Natural killer cell treated with Interleukin-12 subunit alpha and Interleukin-12 subunit beta and Interleukin-15 and Interleukin-18, amount 100 ng/mL, for 72 hours (primary cell): ENCODE results near the gene CBLN3. TPM values are rescaled to one million over a fixed set of nuclear protein-coding genes. Genes with fewer than 3 reads are reported as not detected.

ENCODE experiments used
- ATAC-seq, 2 donors: fragments of 150-1000 bp; cut with Tn5 transposase in 1 of 2; sonication (Bioruptor Pico), chemical (Tn5 transposase) in 1 of 2; 2 replicates each; pipeline ENCODE4 v1.10.0; 2021
- DNase-seq: peaks from one replicate; pipeline ENCODE4 v3.0.0; 2022; ENCODE audit warnings: low spot score
- H3K27ac Mint-ChIP-seq, 2 donors: 1 replicate in 1 of 2; 2 replicates in 1 of 2; pipeline ENCODE4 v1.8.0; 2022; ENCODE audit warnings: mixed read lengths in 2 of 2, mild to moderate bottlenecking in 1 of 2, moderate library complexity in 1 of 2
- H3K27me3 Mint-ChIP-seq, 2 donors: 1 replicate in 1 of 2; 2 replicates in 1 of 2; pipeline ENCODE4 v1.8.0; 2022; ENCODE audit warnings: mixed read lengths in 2 of 2
- H3K36me3 Mint-ChIP-seq: one replicate; pipeline ENCODE4 v1.8.0; 2022; ENCODE audit warnings: mixed read lengths
- H3K4me1 Mint-ChIP-seq, 2 donors: 1 replicate in 1 of 2; 2 replicates in 1 of 2; pipeline ENCODE4 v1.8.0; 2022; ENCODE audit warnings: low read depth in 2 of 2, mixed read lengths in 2 of 2, mild to moderate bottlenecking in 1 of 2
- H3K4me3 Mint-ChIP-seq: one replicate; pipeline ENCODE4 v1.8.0; 2022; ENCODE audit warnings: mixed read lengths
- H3K9me3 Mint-ChIP-seq: 2 replicates; pipeline ENCODE4 v1.8.0; 2022; ENCODE audit warnings: mixed read lengths
- total RNA-seq, 2 donors: library from RNA; stranded (reverse); gene quantifications; one replicate each; pipeline ENCODE4 v1.2.3, GENCODE V29; 2022

Gene CBLN3
- total RNA-seq, 2 donors from 2014 or later: 5.3 to 10.9 TPM

GRCh38 chr14:24382064-24382371, 47.5 kb downstream of the CBLN3 start:
- ATAC-seq: no peak
- H3K4me3 Mint-ChIP-seq: no peak overlapping the region
- no peaks in the 10 kb centered on the region for H3K9me3 Mint-ChIP-seq
- no peak overlapping the region for H3K27ac Mint-ChIP-seq
- H3K4me1 Mint-ChIP-seq: no peaks in the 10 kb centered on the region
- H3K27me3 Mint-ChIP-seq: peaks cover 8 to 25% of the 10 kb centered on the region in 2 donors
- DNase-seq: no peak
- no peaks in the 10 kb centered on the region for H3K36me3 Mint-ChIP-seq

- Mint-ChIP-seq H3K27me3 (peaks cover 8 to 25% of the 10 kb centered on the region in 2 donors), H3K9me3 (no peaks in the 10 kb centered on the region), H3K36me3 (no peaks in the 10 kb centered on the region), H3K4me1 (no peaks in the 10 kb centered on the region), H3K27ac (no peak overlapping the region), H3K4me3 (no peak overlapping the region)
- no peak for DNase-seq
- peak in 1 of 2 donors; percentile 41 for ATAC-seq
Measured at GRCh38 chr14:24381363-24382063, 48.0 kb downstream of the CBLN3 start.

- no peaks in the 10 kb centered on the region for H3K36me3 Mint-ChIP-seq
- peaks cover 5 to 18% of the 10 kb centered on the region in 2 donors for H3K27me3 Mint-ChIP-seq
- no peak overlapping the region for H3K4me3 Mint-ChIP-seq
- H3K27ac Mint-ChIP-seq: no peak overlapping the region
- no peaks in the 10 kb centered on the region for H3K4me1 Mint-ChIP-seq
- H3K9me3 Mint-ChIP-seq: no peaks in the 10 kb centered on the region
- DNase-seq (no peak), ATAC-seq (no peak)
Measured at GRCh38 chr14:24379907-24380730, 49.3 kb downstream of the CBLN3 start.

- Mint-ChIP-seq H3K27ac (no peak overlapping the region), H3K4me1 (no peaks in the 10 kb centered on the region), H3K27me3 (peaks cover 4 to 9% of the 10 kb centered on the region in 2 donors), H3K4me3 (no peak overlapping the region), H3K9me3 (no peaks in the 10 kb centered on the region), H3K36me3 (no peaks in the 10 kb centered on the region)
- DNase-seq: no peak
- ATAC-seq: no peak
Measured at GRCh38 chr14:24378981-24379906, 50.2 kb downstream of the CBLN3 start.

GRCh38 chr14:24378327-24378726, 51.1 kb downstream of the CBLN3 start:
- ATAC-seq: no peak
- Mint-ChIP-seq H3K27ac (no peak overlapping the region), H3K9me3 (no peaks in the 10 kb centered on the region)

GRCh38 chr14:24377657-24378056, 51.8 kb downstream of the CBLN3 start:
- no peaks in the 10 kb centered on the region for H3K36me3 Mint-ChIP-seq
- DNase-seq: no peak
- ATAC-seq: no peak
- no peak overlapping the region for H3K27ac Mint-ChIP-seq
- no peaks in the 10 kb centered on the region for H3K9me3 Mint-ChIP-seq
- H3K27me3 Mint-ChIP-seq: no peaks in the 10 kb centered on the region
- no peak overlapping the region for H3K4me3 Mint-ChIP-seq
- H3K4me1 Mint-ChIP-seq: no peaks in the 10 kb centered on the region

More at GRCh38 chr14:24378327-24378726, 51.1 kb downstream of the CBLN3 start:
- no peaks in the 10 kb centered on the region for H3K27me3 Mint-ChIP-seq
- no peak overlapping the region for H3K4me3 Mint-ChIP-seq
- H3K36me3 Mint-ChIP-seq: no peaks in the 10 kb centered on the region
- no peak for DNase-seq
- H3K4me1 Mint-ChIP-seq: no peaks in the 10 kb centered on the region

- no peak overlapping the region for H3K4me3 Mint-ChIP-seq
- DNase-seq (no peak), ATAC-seq (no peak)
- peaks cover 0 to 2% of the 10 kb centered on the region in 2 donors for H3K27me3 Mint-ChIP-seq
- H3K36me3 Mint-ChIP-seq: no peaks in the 10 kb centered on the region
- no peaks in the 10 kb centered on the region for H3K4me1 Mint-ChIP-seq
- H3K27ac Mint-ChIP-seq: no peak overlapping the region
- no peaks in the 10 kb centered on the region for H3K9me3 Mint-ChIP-seq
Measured at GRCh38 chr14:24377126-24377525, 52.3 kb downstream of the CBLN3 start.

Other genes with a start within 250 kb of the CBLN3 start
- 100 to 1,000 TPM in 1 of 2 donors, 10 to 100 TPM in 1; 52.8 to 145 TPM for gene IPO4, start 240.9 kb downstream of the CBLN3 start, total RNA-seq
- gene TM9SF1, start 234.2 kb downstream of the CBLN3 start, total RNA-seq: 10 to 100 TPM; 27.6 to 30.2 TPM
- gene TSSK4, start 224.0 kb downstream of the CBLN3 start, total RNA-seq: under 1 TPM in 1 of 2 donors, not detected in 1; 0.95 TPM
- gene CHMP4A, start 216.2 kb downstream of the CBLN3 start, total RNA-seq: 10 to 100 TPM; 66.2 to 95.0 TPM
- gene MDP1, start 213.6 kb downstream of the CBLN3 start, total RNA-seq: 10 to 100 TPM in 1 of 2 donors, 1 to 10 TPM in 1; 9.1 to 11.3 TPM
- gene NEDD8, start 197.3 kb downstream of the CBLN3 start, total RNA-seq: 100 to 1,000 TPM; 196 to 199 TPM
- 10 to 100 TPM; 40.5 to 54.5 TPM for gene GMPR2, start 196.7 kb downstream of the CBLN3 start, total RNA-seq
- gene TINF2, start 187.0 kb downstream of the CBLN3 start, total RNA-seq: 100 to 1,000 TPM in 1 of 2 donors, 10 to 100 TPM in 1; 77.7 to 103 TPM
- gene TGM1, start 166.5 kb downstream of the CBLN3 start, total RNA-seq: 1 to 10 TPM; 2.5 to 8.7 TPM
- 10 to 100 TPM; 37.6 to 47.5 TPM for gene RABGGTA, start 158.1 kb downstream of the CBLN3 start, total RNA-seq
- 10 to 100 TPM; 15.6 to 17.4 TPM for gene DHRS1, start 129.9 kb downstream of the CBLN3 start, total RNA-seq
- 10 to 100 TPM; 38.5 to 59.0 TPM for gene NOP9, start 129.8 kb downstream of the CBLN3 start, total RNA-seq
- gene CIDEB, start 121.7 kb downstream of the CBLN3 start, total RNA-seq: 10 to 100 TPM in 1 of 2 donors, 1 to 10 TPM in 1; 6.8 to 20.2 TPM
- gene LTB4R2, start 119.5 kb downstream of the CBLN3 start, total RNA-seq: 10 to 100 TPM; 13.7 to 27.1 TPM
- gene LTB4R, start 118.2 kb downstream of the CBLN3 start, total RNA-seq: 10 to 100 TPM; 13.2 to 37.3 TPM
- gene ADCY4, start 94.6 kb downstream of the CBLN3 start, total RNA-seq: 1 to 10 TPM; 1.0 to 1.9 TPM
- gene RIPK3, start 89.7 kb downstream of the CBLN3 start, total RNA-seq: 10 to 100 TPM; 12.5 to 15.5 TPM
- gene NFATC4, start 61.5 kb downstream of the CBLN3 start, total RNA-seq: not detected
- gene NYNRIN, start 30.7 kb downstream of the CBLN3 start, total RNA-seq: under 1 TPM in 1 of 2 donors, not detected in 1; 0.11 TPM
- gene KHNYN, start 286 bp upstream of the CBLN3 start, total RNA-seq: 10 to 100 TPM; 61.7 to 65.3 TPM
- gene SDR39U1, start 13.1 kb upstream of the CBLN3 start, total RNA-seq: 10 to 100 TPM; 33.2 to 50.7 TPM
- not detected for gene CMA1, start 78.6 kb upstream of the CBLN3 start, total RNA-seq
- gene CTSG, start 146.6 kb upstream of the CBLN3 start, total RNA-seq: not detected
- gene GZMH, start 180.0 kb upstream of the CBLN3 start, total RNA-seq: 10 to 100 TPM; 20.8 to 37.3 TPM
- gene GZMB, start 204.5 kb upstream of the CBLN3 start, total RNA-seq: 1,000 to 10,000 TPM; 1,173 to 2,090 TPM